Small intestine (tissue), 7 donors: ENCODE results near the gene SARS1. TPM values are rescaled to one million over a fixed set of nuclear protein-coding genes. Genes with fewer than 3 reads are reported as not detected.
"Not testable (repeated sequence)": the region's sequence is repeated elsewhere in the genome, so short reads cannot be mapped to it uniquely, and the experiment has no call there.

ENCODE experiments used
- DNase-seq, 2 donors: peaks; one replicate each; pipeline versions ENCODE4 v3.0.0 to v3.0.0-alpha.2; 2013
- FAIRE-seq: peaks from 2 replicates; lab custom pipeline; 2012; peaks lifted over from hg19 to GRCh38; lab: Jason Lieb, UNC
- H3K27ac ChIP-seq, 3 donors: one replicate each; pipeline ENCODE4 v1.5.1; 2013; ENCODE audit warnings: low read length in 2 of 3, mild to moderate bottlenecking in 2 of 3, control low read depth in 1 of 3, inconsistent platforms in 1 of 3, low read depth in 1 of 3, moderate library complexity in 1 of 3
- H3K27me3 ChIP-seq, 3 donors: one replicate each; pipeline ENCODE4 v1.6.1; 2013; ENCODE audit warnings: low read length in 3 of 3, inconsistent platforms in 1 of 3; ENCODE audit not compliant: control insufficient read depth in 3 of 3, insufficient read depth in 3 of 3
- H3K36me3 ChIP-seq, 3 donors: one replicate each; pipeline ENCODE4 v1.6.1; 2013; ENCODE audit warnings: low read length in 3 of 3, inconsistent platforms in 1 of 3, low read depth in 1 of 3, mild to moderate bottlenecking in 1 of 3, moderate library complexity in 1 of 3; ENCODE audit not compliant: control insufficient read depth in 3 of 3, insufficient read depth in 2 of 3
- H3K4me1 ChIP-seq, 3 donors: one replicate each; pipeline ENCODE4 v1.6.1; 2013; ENCODE audit warnings: low read length in 2 of 3, inconsistent platforms in 1 of 3, low read depth in 1 of 3, mild to moderate bottlenecking in 1 of 3, moderate library complexity in 1 of 3; ENCODE audit not compliant: control insufficient read depth in 3 of 3, insufficient read depth in 2 of 3
- H3K4me3 ChIP-seq, 3 donors: one replicate each; pipeline ENCODE4 v1.5.1; 2013; ENCODE audit warnings: low read length in 3 of 3, control low read depth in 1 of 3, inconsistent platforms in 1 of 3, low read depth in 1 of 3, mild to moderate bottlenecking in 1 of 3, moderate library complexity in 1 of 3
- H3K9me3 ChIP-seq, 2 donors: one replicate each; pipeline ENCODE4 v1.6.1; 2013; ENCODE audit warnings: low read depth in 1 of 2, low read length in 1 of 2; ENCODE audit not compliant: control insufficient read depth in 2 of 2, insufficient read depth in 1 of 2
- WGBS, 3 donors: extraction: QIAGEN DNeasy Blood & Tissue Kit; methylation state at CpG; one replicate each; pipeline ENCODE4 v1.1.7; 2013; 5-methylcytosine and 5-hydroxymethylcytosine counted together
- polyA plus RNA-seq, 4 donors: library from polyadenylated mRNA; stranded (reverse) in 3 of 4; unstranded in 1 of 4; fragments of 200-250 nt in 3 of 4; fragments of 120-200 nt in 1 of 4; gene quantifications; one replicate each; pipeline versions ENCODE4 v1.2.1 to v1.2.3, GENCODE V29; 2013
- donor health status: healthy with polysubstance abuse.
- donor health status: control.
- donor health status: control.
- donor health status: Bipolar disorder and iron deficiency.
- donor health status: healthy.

Gene SARS1
- polyA plus RNA-seq, 4 donors: 99.1 to 190 (median 133) TPM

DNA sequence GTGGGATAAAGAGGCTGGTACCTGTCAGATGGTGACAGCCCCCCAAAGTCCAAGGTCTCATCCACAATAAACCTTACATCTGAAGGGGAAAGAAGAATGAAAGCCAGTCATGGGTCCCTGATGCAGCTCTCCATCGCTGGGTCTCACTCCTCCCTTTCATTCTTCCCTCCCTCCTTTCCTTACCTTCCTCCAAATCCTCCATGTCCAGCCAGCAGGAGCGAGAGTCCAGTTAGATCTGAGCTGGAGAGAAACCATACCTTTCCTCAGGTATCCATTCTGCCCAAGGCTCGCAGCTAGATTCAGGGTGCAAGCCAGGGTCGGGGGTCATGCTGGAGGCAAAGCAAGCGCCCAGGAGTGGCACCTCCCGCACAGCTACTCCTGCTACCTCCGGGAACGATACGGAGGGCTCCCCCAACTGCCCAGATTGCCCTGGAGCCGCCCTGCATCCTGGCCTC is 68.8 kb downstream of the SARS1 start:
- Histone ChIP-seq H3K4me1 (peaks cover 0 to 31% (median 4%) of the 10 kb centered on the region in 3 donors), H3K4me3 (peak overlapping the region; percentile 45 to 84 (median 59)), H3K9me3 (no peaks in the 10 kb centered on the region), H3K27me3 (no peaks in the 10 kb centered on the region), H3K27ac (peak overlapping the region in 1 of 3 donors; percentile 85), H3K36me3 (peaks cover 0 to 19% (median 0%) of the 10 kb centered on the region in 3 donors)
- WGBS, 3 donors: 6 to 16% (median 13%) methylated on average over 10 of the region's 10 CpGs
- DNase-seq (peak in 1 of 2 donors; percentile 4), FAIRE-seq (no peak)

DNA sequence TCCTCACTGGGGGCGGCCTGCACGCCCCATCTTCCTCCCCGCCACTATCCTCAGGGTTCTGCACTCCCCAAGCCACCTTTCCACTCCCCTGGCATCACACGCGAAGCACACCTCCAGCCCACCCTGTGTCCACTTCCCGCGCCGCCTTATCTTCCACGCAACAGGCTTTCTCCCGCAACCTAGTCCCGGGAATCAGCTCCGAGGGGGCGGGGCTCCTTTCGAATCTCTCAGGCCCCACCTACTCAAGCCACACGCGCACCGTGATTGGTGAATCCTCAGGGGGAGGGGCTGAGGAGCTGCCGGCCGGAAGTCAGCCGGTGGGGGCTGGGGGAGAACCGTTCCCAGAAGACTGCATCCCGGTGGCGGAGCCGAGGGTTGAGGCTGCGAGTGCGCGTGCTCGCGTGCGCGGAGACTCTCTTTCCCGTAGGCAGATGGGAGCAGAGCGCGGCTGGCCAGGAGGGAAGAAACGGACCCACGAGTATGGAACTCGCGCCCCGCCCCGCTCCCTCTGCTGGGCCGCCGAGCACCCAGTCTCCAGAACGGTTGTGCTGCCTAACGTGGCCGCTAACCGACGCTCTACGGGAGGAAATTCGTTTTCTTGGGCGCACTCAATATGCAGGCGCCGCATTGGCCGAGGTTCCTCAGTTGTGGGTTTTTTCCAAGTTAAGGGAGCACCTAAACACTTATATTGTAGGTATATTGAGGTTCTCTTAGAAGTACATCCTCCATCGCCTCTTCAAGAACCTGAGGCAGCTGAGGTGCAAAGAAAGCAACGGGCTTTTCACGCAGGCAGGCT is 69.4 kb downstream of the SARS1 start, which contains the start of gene PSRC1:
Gene PSRC1 (minus strand): TSS at position 194 of the 796 bp plus-strand sequence.
- no peak for FAIRE-seq
- peaks cover 0 to 25% (median 4%) of the 10 kb centered on the region in 3 donors for H3K4me1 ChIP-seq
- peak within 1 kb of the TSS; percentile 45 to 84 (median 59) for H3K4me3 ChIP-seq
- DNase-seq: peak; percentile 98
- H3K27me3 ChIP-seq: no peaks in the 10 kb centered on the region
- 0 to 1% (median 1%) methylated on average over 49 to 56 of the region's 56 CpGs for WGBS, 3 donors
- peak within 1 kb of the TSS; percentile 64 to 88 (median 85) for H3K27ac ChIP-seq
- H3K36me3 ChIP-seq: peaks cover 0 to 15% (median 0%) of the 10 kb centered on the region in 3 donors
- H3K9me3 ChIP-seq: no peaks in the 10 kb centered on the region

DNA sequence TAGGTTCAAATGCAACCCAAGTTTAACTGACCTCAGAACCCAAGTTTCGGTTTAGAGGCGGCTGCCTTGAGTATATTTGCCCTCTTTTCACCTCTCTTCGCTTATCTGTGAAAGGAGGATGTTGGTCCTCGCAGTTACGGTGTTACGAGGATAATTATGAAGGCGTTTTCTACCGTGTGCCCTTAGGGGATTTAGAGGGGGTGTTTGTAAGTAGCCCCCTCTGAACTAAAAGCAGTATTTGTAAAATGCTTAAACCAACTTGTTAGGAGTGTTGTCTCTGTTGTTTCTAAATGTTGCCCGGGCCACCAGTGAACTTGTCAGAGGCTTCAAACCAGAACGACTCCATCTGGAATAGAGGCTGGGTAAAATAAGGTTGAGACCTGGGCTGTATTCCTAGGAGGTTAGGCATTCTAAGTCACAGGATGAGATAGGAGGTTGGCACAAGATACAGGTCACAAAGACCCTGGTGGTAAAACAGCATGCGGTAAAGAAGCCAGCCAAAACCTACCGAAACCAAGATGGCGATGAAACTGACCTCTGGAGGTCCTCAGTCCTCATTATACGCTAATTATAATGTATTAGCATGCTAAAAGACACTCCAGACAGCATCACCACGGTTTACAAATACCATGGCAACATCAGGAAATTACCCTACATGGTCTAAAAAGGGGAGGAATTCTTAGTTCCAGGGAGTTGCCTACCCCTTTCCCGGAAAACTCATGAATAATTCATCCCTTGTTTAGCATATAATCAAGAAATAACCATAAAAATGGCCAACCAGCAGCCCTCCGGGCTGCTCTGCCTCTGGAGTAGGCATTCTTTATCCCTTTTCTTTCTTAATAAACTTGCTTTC is 70.3 kb downstream of the SARS1 start:
- Histone ChIP-seq H3K4me3 (peak overlapping the region; percentile 45 to 84 (median 59)), H3K27ac (peak overlapping the region; percentile 64 to 88 (median 85)), H3K9me3 (no peaks in the 10 kb centered on the region), H3K27me3 (no peaks in the 10 kb centered on the region), H3K36me3 (peaks cover 0 to 12% (median 0%) of the 10 kb centered on the region in 3 donors), H3K4me1 (peaks cover 0 to 18% (median 4%) of the 10 kb centered on the region in 3 donors)
- DNase-seq (no peak), FAIRE-seq (no peak)
- WGBS, 3 donors: 37 to 50% (median 44%) methylated on average over 17 of the region's 17 CpGs

DNA sequence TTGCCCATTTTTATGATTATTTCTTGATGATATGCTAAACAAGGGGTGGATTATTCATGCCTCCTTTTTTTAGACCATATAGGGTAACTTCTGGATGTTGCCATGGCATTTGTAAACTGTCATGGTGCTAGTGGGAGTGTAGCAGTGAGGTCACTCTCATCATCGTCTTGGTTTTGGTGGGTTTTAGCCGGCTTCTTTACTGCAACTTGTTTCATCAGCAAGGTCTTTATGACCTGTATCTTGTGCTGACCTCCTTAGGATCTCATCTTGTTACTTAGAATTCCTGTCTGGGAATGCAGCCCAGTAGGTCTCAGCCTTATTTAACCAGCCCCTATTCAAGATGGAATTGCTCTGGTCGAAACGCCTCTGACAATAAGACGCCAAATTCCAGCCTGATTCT is 73.0 kb downstream of the SARS1 start:
- H3K27ac ChIP-seq, H3K9me3 ChIP-seq, H3K4me3 ChIP-seq, DNase-seq, H3K36me3 ChIP-seq, FAIRE-seq, H3K27me3 ChIP-seq: not testable (repeated sequence)
- H3K4me1 ChIP-seq: peaks cover 0 to 15% (median 4%) of the 10 kb centered on the region in 3 donors
- 90 to 93% (median 91%) methylated on average over 5 of the region's 5 CpGs for WGBS, 3 donors

Other genes with a start within 250 kb of the SARS1 start
- 1 to 10 TPM; 2.7 to 5.0 (median 4.4) TPM for gene WDR47, start 171.8 kb upstream of the SARS1 start, polyA plus RNA-seq
- 10 to 100 TPM; 34.9 to 49.2 (median 39.2) TPM for gene TAF13, start 137.9 kb upstream of the SARS1 start, polyA plus RNA-seq
- gene TMEM167B, start 123.2 kb upstream of the SARS1 start, polyA plus RNA-seq: 10 to 100 TPM; 11.4 to 32.7 (median 17.1) TPM
- gene ELAPOR1, start 99.8 kb upstream of the SARS1 start, polyA plus RNA-seq: 10 to 100 TPM in 2 of 4 donors, 1 to 10 TPM in 2; 3.8 to 75.3 (median 35.4) TPM
- gene CELSR2, start 35.6 kb downstream of the SARS1 start, polyA plus RNA-seq: 1 to 10 TPM in 2 of 4 donors, under 1 TPM in 2; under 0.01 to 7.9 (median 1.5) TPM
- 10 to 100 TPM in 2 of 4 donors, 1 to 10 TPM in 1, under 1 TPM in 1; 0.67 to 15.5 (median 8.0) TPM for gene PSRC1, start 69.2 kb downstream of the SARS1 start, polyA plus RNA-seq
- gene MYBPHL, start 93.1 kb downstream of the SARS1 start, polyA plus RNA-seq: 10 to 100 TPM in 1 of 4 donors, under 1 TPM in 1, not detected in 2; 0.16 to 24.1 TPM
- gene SORT1, start 184.0 kb downstream of the SARS1 start, polyA plus RNA-seq: 10 to 100 TPM in 3 of 4 donors, 1 to 10 TPM in 1; 7.0 to 51.5 (median 23.6) TPM
- gene PSMA5, start 212.5 kb downstream of the SARS1 start, polyA plus RNA-seq: 100 to 1,000 TPM in 3 of 4 donors, 10 to 100 TPM in 1; 99.3 to 113 (median 104) TPM